GM13976 (cell line): ENCODE data around the gene ADCY7.
"Not testable (repeated sequence)": the region's sequence is repeated elsewhere in the genome, so short reads cannot be mapped to it uniquely, and the experiment has no call there.

Experiments
- DNase-seq: peaks from one replicate; pipeline ENCODE4 v3.0.0; 2012; ENCODE audit warnings: low spot score
- CTCF ChIP-seq: IDR thresholded peaks from 2 replicates; pipeline ENCODE4 v1.5.1; 2012; ENCODE audit warnings: borderline replicate concordance, mild to moderate bottlenecking; ENCODE audit not compliant: insufficient read depth; ENCODE audit errors: extremely low read depth, missing control alignments, control extremely low read depth
- in situ Hi-C: fragments of 300-500 bp; cut with MboI; formaldehyde crosslinking; loops from one replicate; pipeline ENCODE4 v1.12.0; 2022; ENCODE audit warnings: low sequenced_read_pairs, mixed read lengths, inconsistent platforms; ENCODE audit not compliant: unreplicated experiment

Gene ADCY7

GRCh38 chr16:50229149-50229726 lies 37.1 kb upstream of the ADCY7 start:
- no peak for TF ChIP-seq CTCF
- in situ Hi-C loops, result no loop called here
- no peak for DNase-seq

- no peak for DNase-seq
- TF ChIP-seq CTCF, result no peak
- in situ Hi-C loops, result no loop called here
Measured at GRCh38 chr16:50234771-50235556, 31.4 kb upstream of the ADCY7 start.

- TF ChIP-seq CTCF, result no peak
- no peak for DNase-seq
- in situ Hi-C loops, result no loop called here
Measured at GRCh38 chr16:50235581-50235980, 30.8 kb upstream of the ADCY7 start.

- in situ Hi-C loops, result no loop called here
- no peak for TF ChIP-seq CTCF
Measured at GRCh38 chr16:50238314-50238713, 28.0 kb upstream of the ADCY7 start.

GRCh38 chr16:50238868-50239301 lies 27.5 kb upstream of the ADCY7 start:
- no peak for DNase-seq
- in situ Hi-C loops, result no loop called here
- TF ChIP-seq CTCF, result no peak

More at GRCh38 chr16:50238314-50238713, 28.0 kb upstream of the ADCY7 start:
- no peak for DNase-seq

GRCh38 chr16:50243024-50243423 lies 23.3 kb upstream of the ADCY7 start:
- in situ Hi-C loops, DNase-seq: not testable (repeated sequence)

GRCh38 chr16:50244140-50244503 lies 22.2 kb upstream of the ADCY7 start:
- in situ Hi-C loops, result no loop called here
- no peak for TF ChIP-seq CTCF
- DNase-seq, result no peak
